Urothelium cell line (cell line): ENCODE measurements around the gene CUBN.

ENCODE experiments used
- DNase-seq: peaks from one replicate; pipeline ENCODE4 v3.0.0; 2011; ENCODE audit warnings: low spot score, mixed read lengths
- FAIRE-seq: peaks from 2 replicates; lab custom pipeline; 2011; peaks lifted over from hg19 to GRCh38; lab: Jason Lieb, UNC

CUBN gene

GRCh38 chr10:16809074-16809718, 320.4 kb downstream of the CUBN start:
- FAIRE-seq (no peak), DNase-seq (peak; percentile 49)

- DNase-seq (no peak), FAIRE-seq (no peak)
Measured at GRCh38 chr10:16804123-16804522, 325.5 kb downstream of the CUBN start.

GRCh38 chr10:16803464-16803863, 326.1 kb downstream of the CUBN start:
- no peak for FAIRE-seq
- DNase-seq: no peak

GRCh38 chr10:16799621-16800020, 330.0 kb downstream of the CUBN start:
- FAIRE-seq (no peak), DNase-seq (no peak)

- FAIRE-seq: no peak
- no peak for DNase-seq
Measured at GRCh38 chr10:16798571-16798970, 331.0 kb downstream of the CUBN start.

GRCh38 chr10:16795410-16796073, 334.1 kb downstream of the CUBN start:
- FAIRE-seq: no peak

GRCh38 chr10:16794005-16794404, 335.6 kb downstream of the CUBN start:
- no peak for DNase-seq
- no peak for FAIRE-seq

More at GRCh38 chr10:16795410-16796073, 334.1 kb downstream of the CUBN start:
- DNase-seq: no peak

- FAIRE-seq (no peak), DNase-seq (no peak)
Measured at GRCh38 chr10:16792675-16793074, 336.9 kb downstream of the CUBN start.

GRCh38 chr10:16789765-16790164, 339.8 kb downstream of the CUBN start:
- no peak for DNase-seq
- FAIRE-seq: no peak

GRCh38 chr10:16789261-16789660, 340.4 kb downstream of the CUBN start:
- FAIRE-seq (no peak), DNase-seq (no peak)

- DNase-seq (no peak), FAIRE-seq (no peak)
Measured at GRCh38 chr10:16788778-16789177, 340.8 kb downstream of the CUBN start.

GRCh38 chr10:16788125-16788524, 341.5 kb downstream of the CUBN start:
- FAIRE-seq (no peak), DNase-seq (no peak)

GRCh38 chr10:16787361-16787791, 342.2 kb downstream of the CUBN start:
- no peak for DNase-seq
- FAIRE-seq: no peak

GRCh38 chr10:16780338-16780880, 349.2 kb downstream of the CUBN start:
- DNase-seq: no peak
- FAIRE-seq: no peak

- FAIRE-seq (no peak), DNase-seq (no peak)
Measured at GRCh38 chr10:16779384-16779915, 350.2 kb downstream of the CUBN start.

GRCh38 chr10:16777473-16778370, 351.9 kb downstream of the CUBN start:
- FAIRE-seq (no peak), DNase-seq (peak; percentile 59)

GRCh38 chr10:16776896-16777295, 352.7 kb downstream of the CUBN start:
- DNase-seq (no peak), FAIRE-seq (no peak)
